Left renal cortex interstitium (tissue), 4 donors: ENCODE measurements around the gene PTGES2. TPM values are rescaled to one million over a fixed set of nuclear protein-coding genes. Genes with fewer than 3 reads are reported as not detected.
"Not testable (repeated sequence)": the region's sequence is repeated elsewhere in the genome, so short reads cannot be mapped to it uniquely, and the experiment has no call there.

Source experiments
- DNase-seq, 4 donors: peaks; one replicate each; pipeline ENCODE4 v3.0.0-alpha.2; 2013; ENCODE audit warnings: low read depth in 4 of 4, low spot score in 2 of 4, missing footprints in 1 of 4
- polyA plus RNA-seq, 4 donors: library from polyadenylated mRNA; unstranded; fragments of 120-200 nt; gene quantifications; one replicate each; pipeline ENCODE4 v1.2.1, GENCODE V29; 2013; ENCODE audit not compliant: insufficient read length in 4 of 4

PTGES2 gene
- polyA plus RNA-seq, 4 donors, result 36.7 to 71.6 (median 58.3) TPM

DNA sequence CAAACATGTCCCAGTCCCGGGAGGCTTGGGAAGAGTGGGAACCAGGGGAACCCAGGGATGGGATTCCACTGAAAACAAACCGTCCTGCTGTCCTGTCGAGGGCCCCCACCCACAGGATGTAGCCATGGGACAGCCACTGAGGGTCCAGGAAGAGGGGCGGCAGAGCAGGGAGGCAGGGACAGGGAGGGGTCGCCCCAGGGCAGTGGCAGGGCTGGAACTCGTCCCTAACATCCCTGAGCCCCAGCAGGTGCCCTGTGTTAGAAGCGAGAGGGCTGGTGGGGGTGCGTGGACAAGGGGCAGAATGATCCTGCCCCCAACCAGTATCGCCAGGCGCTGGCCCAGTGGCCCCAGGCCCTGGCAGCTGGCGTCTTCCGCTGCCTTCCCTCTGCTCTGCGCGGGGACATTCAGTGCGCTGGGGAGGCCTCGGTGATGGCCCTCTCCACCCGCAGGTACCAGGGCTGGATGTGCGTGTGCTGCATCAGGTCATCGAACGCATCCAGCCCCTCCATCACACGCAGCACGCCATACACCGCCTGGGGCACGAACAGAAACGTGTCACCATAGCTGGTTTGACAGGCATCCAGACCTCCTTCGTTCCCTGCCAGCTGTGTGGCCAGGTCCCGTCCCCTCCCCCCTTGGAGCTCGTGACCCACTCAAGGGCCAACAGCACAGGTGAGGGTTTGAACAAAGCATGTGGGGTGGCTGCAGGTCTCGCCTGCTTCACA lies 6.6 kb downstream of the PTGES2 start:
- no peak for DNase-seq

DNA sequence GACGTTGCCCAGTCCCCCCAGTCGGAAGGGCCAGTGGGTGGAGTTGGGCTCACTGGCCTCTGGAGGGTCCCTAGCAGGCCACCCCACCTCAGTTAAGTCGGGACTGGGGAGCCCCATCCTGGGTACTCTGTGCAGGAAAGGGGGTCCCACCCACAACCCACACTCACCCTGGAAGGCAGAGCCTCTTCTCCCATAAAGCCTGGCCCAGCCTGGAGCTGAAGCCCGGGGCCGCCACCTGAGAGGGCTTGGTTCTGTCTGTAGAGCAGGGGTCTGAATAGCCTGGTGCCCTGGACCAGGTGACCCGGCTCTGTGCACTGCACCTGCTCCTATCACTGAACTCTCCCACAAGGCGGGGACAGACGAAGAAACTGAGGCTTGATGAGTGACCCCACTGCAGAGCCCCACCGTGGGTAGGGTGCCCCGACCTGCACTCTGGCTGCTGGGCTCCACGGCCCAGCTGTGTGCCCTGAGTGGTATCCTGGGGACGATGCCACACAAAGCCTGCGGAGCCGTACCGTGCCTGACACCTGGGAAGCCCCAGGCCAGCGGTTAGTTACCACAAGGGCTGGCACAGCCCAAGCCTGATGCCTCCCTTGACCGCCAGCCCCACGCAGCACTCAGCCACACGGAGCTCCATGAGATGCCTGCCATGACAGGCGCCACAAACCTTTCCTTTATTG lies 7.3 kb downstream of the PTGES2 start:
- DNase-seq, result no peak

DNA sequence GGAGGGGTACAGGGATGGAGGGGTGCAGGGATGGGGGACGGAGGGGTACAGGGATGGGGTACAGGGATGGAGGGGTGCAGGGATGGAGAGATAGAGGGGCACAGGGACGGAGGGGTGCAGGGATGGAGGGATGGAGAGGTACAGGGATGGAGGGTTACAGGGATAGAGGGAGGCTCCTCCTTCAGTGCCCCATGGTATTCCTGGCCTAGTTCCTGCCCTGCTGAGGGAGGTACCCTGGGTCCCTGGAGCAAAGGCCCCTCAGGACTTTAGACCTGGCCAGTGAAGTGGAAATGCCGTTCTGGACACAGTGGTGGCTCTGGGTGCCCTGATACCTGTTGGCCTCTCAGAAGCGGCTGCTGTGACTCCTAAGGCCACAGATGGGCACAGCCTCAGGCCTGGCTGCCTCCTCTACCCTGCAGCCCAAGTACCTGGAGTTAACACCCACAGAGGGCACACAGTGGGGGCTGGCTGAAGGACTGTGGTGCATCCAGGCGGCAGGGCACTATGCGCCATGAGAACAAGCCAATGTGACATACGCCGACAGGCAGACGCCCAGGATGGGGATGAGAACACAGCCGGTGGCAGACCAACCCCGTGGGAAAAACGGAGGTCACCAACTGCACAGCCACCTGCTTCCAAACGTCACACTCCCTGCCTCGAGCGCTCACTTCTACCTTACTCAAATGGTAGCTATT lies 8.4 kb downstream of the PTGES2 start:
- no peak for DNase-seq

DNA sequence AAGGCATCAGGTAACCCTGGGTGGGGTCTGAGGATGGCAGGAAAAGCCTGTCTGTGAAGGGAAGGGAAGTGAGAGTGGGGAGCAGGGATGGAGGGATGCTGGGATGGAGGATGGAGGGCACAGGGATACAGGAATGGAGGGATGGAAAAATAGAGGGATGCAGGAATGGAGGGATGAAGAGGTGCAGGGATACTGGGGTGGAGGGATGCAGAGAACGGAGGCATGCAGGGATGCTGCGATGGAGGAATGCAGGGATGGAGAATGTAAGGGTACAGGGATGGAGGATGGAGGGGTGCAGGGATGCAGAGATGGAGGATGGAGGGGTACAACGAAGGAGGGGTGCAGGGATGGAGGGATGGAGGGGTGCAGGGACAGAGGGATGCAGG lies 9.1 kb downstream of the PTGES2 start:
- no peak for DNase-seq

DNA sequence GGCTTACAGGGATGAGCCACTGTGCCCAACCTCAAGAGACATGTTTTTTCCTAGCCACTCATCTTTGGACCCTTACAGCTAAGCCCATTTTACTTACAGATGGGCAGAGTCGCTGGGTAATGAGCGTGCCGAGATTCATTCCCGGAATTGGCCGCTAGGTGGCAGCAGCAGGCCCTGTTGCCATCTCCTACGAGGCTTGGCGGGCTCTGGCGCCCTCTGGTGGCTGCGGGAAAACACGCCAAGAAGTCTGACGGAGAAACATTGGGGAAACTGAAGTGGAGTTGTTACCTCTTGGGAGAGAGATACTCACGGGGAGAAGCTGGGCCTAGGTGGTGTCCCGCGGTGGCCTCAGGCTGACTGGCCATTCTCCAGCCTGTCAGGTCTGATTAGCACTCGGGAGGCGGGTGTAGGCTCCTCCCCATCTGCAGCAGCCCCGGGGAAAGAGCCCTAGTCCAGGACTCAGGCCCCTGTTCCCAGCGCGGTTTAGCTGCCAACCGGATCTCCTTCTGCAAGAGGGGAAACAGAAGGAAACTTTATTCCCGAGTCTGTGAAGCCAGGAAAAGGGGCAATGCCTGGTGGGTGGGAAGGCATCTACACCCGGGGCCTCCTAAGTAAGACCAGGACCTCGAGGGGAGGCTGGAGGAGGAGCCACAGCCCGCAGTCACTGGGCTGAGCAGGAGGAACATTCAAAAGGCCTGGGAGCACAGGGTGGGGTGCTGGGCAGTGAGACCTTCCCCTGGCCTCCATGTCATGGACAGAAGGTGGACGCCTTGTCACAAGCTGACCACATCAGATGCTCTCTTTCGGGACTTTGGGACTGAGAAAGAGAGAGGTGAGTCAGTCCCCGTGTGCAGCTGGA lies 9.7 kb downstream of the PTGES2 start:
- DNase-seq, result peak in 3 of 4 donors; percentile 67 to 80 (median 71)

DNA sequence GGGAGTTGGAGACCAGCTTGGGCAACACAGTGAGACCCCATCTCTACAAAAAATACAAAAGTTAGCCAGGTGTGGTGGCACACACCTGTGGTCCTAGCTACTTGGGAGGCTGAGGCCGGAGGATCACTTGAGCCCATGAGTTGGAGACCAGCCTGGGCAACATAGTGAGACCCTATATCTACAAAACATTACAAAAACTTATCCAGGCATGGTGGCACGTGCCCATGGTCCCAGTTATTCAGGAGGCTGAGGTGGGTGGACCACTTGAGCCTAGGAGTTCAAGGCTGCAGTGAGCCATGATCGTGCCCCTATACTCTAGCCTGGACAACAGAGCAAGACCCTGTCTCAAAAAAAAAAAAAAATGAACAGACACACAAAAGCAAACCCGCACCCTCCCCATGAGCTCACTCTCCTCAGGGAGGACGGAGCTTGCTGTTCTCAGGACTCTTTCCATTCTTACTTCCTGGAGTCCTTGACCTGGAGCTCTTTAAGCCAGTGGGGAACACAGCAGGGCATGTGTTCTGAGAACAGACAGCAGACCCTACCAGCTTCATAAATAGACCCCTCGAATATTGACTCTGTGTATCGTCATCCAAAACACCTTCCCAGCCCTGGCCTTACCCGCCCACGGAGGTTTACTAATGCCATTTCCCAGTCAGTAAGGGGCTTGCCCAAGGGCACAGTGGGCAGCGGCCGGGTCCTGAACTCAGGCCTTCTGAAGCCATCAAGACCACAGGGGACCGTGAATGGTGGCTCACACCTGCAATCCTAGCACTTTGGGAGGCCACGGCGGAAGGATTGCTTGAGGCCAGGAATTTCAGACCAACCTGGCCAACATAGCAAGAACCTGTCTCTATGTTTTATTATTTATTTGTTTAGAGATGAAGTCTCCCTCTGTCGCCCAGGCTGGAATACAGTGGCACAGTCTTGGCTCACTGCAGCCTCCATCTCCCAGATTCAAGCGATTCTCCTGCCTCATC lies 11.1 kb downstream of the PTGES2 start:
- no peak for DNase-seq

DNA sequence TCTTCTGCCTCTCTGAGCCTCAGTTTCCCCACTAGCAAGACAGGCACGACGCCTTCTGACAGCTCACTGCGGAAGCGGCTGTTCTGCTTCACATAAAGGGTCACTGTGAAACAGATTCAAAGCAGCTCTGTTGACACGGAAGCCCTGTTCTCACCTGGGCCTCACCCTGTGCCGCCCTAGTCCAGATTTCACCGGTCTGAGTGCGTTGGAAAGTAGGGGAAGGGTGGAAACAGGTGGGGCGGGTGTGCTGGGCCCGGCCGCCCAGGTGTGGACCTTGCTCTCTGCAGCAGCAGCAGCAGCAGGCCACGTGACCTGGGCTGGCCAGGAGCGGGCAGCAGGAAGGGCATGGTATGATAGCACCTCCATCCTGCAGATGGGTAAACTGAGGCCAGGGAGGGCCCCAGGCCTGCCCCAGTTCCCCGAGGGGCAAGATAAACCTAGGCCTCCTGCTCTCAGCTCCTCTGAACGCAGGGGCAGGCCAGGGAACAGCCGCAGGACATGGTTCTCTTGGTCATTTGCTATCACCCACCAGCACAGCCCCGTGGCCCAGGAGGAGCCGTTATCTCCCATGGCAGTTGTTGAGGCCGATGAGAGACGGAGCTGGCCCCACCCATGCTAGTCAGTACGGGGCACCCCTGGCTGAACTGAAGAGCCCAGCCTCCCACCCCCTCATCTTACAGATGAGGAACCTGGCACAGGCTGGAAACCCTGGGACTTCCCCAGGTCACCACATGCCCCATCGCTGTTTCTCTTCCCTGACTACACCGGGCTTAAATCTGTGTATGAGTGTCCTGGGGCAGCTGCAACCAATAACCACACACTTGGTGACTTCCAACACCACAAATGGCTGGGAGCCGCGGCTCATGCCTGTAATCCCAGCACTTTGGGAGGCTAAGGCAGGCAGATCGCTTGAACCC lies 12.1 kb downstream of the PTGES2 start:
- DNase-seq, result no peak

DNA sequence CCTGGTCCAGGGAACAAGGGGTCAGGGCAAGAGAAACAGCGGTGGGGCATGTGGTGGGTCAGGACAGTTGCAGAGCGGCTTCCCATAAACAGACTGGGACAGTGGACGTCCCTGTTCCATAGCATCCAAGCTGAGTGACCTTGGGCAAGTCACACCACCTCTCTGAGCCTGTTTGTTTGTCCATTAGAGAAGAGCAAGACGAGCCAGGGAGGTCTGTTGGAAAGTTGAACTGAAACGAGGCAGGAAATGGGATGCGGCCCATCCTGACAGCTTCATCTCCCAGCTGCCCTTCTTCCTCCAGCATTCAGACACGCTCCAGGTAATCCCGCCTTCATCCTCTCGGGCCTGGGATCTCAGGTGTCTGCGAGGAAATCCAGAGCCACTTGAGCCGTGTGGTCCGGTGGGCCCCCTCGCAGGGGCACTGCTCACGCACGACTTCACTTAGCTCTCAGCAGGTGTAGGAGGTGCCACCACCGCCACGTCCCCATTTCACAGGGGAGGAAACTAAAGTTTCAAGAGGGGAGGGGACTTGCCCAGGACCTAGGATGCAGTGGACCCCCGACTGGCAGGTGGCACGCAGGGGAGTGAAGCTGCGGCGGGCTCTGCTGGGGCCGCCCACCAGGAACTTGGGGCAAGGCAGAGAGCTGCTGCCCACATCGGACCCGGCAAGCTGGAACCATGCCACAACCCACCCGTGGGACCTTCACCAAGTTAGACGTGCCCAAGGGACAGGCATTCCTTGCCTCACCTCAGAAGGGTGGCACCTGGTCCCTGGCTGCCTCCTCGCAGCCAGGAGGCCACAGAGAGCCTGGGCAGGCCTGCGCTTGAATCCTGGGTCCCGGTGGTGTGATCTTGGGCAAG lies 13.0 kb downstream of the PTGES2 start:
- DNase-seq, result no peak

DNA sequence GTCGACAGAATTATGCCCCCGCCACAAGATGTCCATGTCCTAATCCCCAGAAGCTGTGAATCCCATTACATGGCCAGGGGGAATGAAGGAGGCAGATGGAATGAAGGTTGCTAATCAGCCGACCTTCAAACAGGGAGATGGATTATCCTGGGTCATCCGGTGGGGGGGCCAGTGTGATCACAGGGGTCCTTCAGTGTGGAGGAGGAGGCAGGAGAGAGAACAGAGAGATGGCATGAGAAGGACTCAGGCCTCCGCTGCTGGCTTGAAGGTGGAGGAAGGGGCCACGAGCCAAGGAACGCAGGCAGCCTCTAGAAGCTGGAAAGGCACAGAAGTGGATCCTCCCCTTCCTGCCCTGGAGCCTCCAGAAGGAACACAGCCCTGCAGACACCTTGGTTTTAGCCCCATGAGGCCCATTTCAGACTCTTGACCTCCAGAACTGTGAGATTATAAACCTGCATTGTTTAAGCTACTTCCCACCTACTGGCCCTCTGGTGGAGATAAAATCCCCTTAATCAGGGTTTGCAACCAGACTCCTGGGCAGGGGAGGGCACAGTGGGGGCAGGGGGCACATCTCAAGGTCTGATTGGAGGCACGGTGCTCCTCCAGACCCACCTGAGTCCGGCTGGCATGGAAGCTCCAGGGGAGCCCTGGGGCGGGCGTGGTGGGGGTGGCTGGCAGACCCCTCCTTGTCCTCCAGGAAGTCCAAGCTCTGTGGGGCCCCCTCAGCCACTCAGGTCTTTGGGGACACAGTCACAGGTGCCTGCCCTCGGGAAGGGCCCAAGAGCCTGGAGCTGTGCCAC lies 13.8 kb downstream of the PTGES2 start:
- no peak for DNase-seq

DNA sequence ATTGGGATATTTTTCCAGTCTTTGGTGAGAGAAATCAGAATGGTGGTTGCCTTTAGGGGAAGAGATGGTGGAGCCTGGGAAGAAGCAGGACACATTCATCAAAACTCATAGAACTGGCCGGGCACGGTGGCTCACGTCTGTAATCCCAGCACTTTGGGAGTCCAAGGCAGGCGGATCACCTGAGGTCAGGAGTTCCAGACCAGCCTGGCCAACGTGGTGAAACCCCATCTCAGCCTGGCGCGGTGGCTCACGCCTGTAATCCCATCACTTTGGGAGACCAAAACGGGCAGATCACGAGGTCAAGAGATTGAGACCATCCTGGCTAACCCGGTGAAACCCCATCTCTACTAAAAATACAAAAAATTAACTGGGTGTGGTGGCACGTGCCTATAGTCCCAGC lies 15.8 kb downstream of the PTGES2 start:
- not testable (repeated sequence) for DNase-seq

DNA sequence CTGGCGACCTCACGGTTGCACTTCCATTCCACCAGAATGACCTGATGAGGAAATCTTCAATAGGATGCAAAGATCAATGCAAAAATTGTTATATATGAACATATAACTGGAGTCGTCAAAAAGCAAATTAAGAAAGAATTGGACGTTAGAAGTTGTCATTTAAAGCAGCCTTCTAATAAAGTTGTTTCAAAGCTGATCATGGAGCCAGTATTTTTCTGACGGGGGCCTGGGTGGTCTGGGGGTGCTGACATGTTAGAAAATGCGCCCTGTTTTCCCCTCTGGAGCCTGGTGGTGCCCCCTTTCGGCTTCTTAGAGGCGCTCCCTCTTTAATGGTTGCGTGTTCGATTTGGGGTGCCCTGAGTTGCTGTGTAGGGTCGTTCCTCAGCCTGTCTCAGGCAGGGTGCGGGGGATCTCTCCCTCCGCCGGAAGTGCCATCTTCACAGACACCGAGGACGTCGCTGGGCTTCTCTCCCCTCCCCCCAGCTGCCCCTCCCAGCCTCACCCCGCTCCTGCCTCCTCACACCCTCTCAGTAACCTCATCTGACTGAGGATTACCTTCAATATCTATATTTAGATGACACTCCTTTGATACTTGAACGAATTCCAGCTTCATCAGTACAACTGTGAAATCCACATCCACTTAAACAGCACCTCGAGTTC lies 18.3 kb downstream of the PTGES2 start:
- no peak for DNase-seq

DNA sequence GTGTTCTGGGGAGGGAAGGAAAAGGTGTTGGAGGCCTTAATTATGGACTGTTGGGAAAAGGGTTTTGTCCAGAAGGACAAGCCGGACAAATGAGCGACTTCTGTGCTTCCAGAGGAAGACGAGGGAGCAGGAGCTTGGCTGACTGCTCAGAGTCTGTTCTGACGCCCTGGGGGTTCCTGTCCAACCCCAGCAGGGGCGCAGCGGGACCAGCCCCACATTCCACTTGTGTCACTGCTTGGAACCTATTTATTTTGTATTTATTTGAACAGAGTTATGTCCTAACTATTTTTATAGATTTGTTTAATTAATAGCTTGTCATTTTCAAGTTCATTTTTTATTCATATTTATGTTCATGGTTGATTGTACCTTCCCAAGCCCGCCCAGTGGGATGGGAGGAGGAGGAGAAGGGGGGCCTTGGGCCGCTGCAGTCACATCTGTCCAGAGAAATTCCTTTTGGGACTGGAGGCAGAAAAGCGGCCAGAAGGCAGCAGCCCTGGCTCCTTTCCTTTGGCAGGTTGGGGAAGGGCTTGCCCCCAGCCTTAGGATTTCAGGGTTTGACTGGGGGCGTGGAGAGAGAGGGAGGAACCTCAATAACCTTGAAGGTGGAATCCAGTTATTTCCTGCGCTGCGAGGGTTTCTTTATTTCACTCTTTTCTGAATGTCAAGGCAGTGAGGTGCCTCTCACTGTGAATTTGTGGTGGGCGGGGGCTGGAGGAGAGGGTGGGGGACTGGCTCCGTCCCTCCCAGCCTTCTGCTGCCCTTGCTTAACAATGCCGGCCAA lies 19.1 kb downstream of the PTGES2 start:
- DNase-seq, result no peak

DNA sequence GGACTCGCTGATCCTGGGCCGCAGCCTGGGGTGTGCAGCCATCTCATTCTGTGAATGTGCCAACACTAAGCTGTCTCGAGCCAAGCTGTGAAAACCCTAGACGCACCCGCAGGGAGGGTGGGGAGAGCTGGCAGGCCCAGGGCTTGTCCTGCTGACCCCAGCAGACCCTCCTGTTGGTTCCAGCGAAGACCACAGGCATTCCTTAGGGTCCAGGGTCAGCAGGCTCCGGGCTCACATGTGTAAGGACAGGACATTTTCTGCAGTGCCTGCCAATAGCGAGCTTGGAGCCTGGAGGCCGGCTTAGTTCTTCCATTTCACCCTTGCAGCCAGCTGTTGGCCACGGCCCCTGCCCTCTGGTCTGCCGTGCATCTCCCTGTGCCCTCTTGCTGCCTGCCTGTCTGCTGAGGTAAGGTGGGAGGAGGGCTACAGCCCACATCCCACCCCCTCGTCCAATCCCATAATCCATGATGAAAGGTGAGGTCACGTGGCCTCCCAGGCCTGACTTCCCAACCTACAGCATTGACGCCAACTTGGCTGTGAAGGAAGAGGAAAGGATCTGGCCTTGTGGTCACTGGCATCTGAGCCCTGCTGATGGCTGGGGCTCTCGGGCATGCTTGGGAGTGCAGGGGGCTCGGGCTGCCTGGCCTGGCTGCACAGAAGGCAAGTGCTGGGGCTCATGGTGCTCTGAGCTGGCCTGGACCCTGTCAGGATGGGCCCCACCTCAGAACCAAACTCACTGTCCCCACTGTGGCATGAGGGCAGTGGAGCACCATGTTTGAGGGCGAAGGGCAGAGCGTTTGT lies 19.9 kb downstream of the PTGES2 start:
- DNase-seq, result no peak

DNA sequence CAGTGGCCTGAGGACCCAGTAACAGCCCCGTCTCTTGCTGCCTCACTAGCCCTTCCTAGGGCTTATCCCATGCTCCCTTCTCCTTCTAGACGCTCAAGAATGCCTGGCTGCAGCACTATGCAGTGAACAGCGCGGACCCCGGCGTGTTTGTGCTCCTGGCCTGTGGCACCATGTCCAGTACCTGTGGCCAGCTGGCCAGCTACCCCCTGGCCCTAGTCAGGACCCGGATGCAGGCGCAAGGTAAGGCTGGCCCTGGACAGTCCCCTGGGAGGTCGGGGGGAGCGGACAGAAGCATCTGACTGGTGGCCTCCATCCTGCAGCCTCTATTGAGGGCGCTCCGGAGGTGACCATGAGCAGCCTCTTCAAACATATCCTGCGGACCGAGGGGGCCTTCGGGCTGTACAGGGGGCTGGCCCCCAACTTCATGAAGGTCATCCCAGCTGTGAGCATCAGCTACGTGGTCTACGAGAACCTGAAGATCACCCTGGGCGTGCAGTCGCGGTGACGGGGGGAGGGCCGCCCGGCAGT lies 20.5 kb downstream of the PTGES2 start:
- DNase-seq, result no peak
